ENCODE measurements around the gene LGR6.

DNA sequence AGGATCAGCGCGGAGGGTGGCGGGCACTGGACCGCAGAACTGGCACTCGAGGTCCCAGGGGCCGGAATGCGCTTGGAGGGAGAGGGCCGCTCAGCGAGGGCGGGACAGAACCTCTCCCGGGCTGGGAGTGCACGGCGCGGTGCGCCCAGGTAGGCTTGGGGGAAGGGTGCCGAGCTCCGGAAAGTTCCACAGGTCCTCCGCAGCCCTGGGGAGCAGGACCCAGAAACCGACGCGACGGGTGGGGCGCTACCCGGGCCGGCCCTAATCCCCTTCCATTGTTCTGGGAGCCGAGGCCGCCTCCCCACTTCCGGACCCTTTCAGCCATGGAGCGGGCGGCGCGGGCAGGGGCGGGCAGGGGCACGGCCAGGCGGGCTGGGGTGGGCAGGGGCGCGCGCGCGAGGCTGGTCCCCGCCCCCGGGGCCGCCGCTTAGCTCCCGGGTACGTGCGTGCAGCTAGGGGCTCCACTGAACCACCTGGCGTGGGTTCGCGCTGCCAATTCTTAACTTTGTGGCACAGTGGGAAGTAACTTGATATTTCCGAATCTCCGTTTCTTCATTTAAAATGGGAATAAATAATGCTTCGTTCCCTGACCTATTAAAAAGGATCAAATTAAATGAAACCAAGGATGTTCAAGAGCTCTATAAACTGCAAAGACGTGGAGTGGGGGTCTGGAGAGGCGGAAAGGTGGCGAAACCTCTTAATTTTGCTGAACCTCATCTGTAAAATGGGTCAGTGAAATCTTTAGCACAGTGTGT is 20.7 kb downstream of the LGR6 start:
- TF ChIP-seq, protein P1, sequence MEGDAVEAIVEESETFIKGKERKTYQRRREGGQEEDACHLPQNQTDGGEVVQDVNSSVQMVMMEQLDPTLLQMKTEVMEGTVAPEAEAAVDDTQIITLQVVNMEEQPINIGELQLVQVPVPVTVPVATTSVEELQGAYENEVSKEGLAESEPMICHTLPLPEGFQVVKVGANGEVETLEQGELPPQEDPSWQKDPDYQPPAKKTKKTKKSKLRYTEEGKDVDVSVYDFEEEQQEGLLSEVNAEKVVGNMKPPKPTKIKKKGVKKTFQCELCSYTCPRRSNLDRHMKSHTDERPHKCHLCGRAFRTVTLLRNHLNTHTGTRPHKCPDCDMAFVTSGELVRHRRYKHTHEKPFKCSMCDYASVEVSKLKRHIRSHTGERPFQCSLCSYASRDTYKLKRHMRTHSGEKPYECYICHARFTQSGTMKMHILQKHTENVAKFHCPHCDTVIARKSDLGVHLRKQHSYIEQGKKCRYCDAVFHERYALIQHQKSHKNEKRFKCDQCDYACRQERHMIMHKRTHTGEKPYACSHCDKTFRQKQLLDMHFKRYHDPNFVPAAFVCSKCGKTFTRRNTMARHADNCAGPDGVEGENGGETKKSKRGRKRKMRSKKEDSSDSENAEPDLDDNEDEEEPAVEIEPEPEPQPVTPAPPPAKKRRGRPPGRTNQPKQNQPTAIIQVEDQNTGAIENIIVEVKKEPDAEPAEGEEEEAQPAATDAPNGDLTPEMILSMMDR (IDR thresholded peaks at IDR 0.05): no peak
- no peak for TF ChIP-seq POLR2A (IDR thresholded peaks at IDR 0.05)
